ENCODE data around the gene LYZL4.

Gene LYZL4

DNA sequence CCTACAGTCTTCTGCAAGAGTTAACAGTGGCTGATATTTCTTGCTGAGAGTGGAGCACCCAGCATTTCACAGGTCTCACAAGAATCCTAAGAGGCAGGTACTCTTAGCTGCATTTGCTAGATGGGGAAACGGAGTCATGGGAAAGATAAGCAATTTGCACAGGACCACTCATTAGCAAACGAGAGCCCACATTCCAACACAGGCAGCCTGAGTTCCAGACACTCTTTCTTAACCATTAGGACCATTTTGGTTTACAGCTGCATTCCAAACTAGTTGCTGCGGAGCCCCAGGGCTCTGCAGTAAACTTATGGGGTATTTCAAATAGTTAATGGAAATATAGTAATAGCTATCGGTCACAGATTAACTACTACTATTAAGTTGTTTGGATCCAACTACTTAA, 42.5 kb downstream of the LYZL4 start:
- H3K4me3 ChIP-seq (replicated peaks in 1 of 2; ENCODE audit: low read depth in 2 of 2, low read length in 2 of 2), result no peak overlapping the region
- no peak for TF ChIP-seq CTCF (IDR thresholded peaks at IDR 0.05; ENCODE audit: low read depth, low read length)
- no peak for DNase-seq (ENCODE audit: low read depth in 2 of 2)

DNA sequence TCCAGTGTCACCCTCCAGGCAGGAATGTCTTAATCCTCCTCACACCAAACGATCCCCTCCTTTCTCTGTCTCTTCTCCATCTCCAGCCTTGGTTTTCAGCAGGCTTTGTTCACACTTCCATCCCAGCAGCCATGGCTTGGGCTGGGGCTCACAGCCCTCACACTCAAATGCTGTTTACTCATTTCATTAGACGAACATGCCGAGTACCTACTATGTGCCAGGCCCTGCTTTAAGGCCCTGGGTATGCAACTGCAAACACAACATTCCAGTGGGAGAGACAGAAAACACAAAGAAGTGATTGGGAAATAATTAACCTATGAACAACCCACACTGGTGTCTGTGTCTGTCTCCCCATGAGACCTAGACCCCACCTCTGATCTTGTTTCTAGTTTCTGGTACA, 43.9 kb downstream of the LYZL4 start:
- DNase-seq (ENCODE audit: low read depth in 2 of 2), result no peak
- TF ChIP-seq CTCF (IDR thresholded peaks at IDR 0.05; ENCODE audit: low read depth, low read length), result no peak
- no peak overlapping the region for H3K4me3 ChIP-seq (replicated peaks in 1 of 2; ENCODE audit: low read depth in 2 of 2, low read length in 2 of 2)

- no peak for DNase-seq (ENCODE audit: low read depth in 2 of 2)
- TF ChIP-seq CTCF (IDR thresholded peaks at IDR 0.05; ENCODE audit: low read depth, low read length), result no peak
- no peak overlapping the region for H3K4me3 ChIP-seq (replicated peaks in 1 of 2; ENCODE audit: low read depth in 2 of 2, low read length in 2 of 2)
Measured at GRCh38 chr3:42357335-42357734, 53.1 kb downstream of the LYZL4 start.

DNA sequence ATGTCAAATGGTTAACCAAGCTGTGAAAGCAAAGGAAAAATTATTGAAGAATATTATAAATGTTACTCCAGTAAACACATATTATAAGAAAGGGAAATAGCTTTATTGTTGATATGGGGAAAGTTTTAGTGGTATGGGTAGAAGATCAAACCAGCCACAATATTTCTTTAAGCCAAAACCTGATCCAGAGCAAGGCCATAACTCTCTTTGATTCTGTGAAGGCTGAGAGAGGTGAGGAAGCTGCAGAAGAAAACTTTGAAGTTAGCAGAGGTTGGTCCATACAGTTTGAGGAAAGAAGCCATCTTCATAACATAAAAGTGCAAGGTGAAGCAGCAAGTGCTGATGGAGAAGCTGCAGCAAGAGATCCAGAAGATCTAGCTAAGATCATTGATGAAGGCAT, 54.8 kb downstream of the LYZL4 start:
- no peak for DNase-seq (ENCODE audit: low read depth in 2 of 2)
- no peak for TF ChIP-seq CTCF (IDR thresholded peaks at IDR 0.05; ENCODE audit: low read depth, low read length)
- H3K4me3 ChIP-seq (replicated peaks in 1 of 2; ENCODE audit: low read depth in 2 of 2, low read length in 2 of 2), result no peak overlapping the region

DNA sequence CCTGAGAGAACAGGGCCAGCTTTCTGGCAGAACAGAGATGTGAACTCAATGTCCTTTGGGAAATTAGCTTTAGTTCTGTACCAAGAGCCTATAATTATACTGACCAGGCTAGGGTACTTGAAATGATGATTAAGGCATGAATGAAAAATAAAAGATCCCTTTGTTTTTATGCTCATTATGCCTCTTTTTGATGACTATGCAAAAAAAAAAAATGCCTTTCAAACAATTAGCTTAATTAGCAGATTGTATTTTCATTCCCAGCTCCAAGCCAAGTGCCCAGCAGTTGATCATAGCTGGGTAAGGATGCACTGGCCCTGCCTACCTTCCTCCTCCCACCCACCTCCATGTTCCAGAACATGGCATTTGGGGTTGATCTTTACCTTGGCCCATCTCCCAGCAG, 56.8 kb downstream of the LYZL4 start:
- no peak for TF ChIP-seq CTCF (IDR thresholded peaks at IDR 0.05; ENCODE audit: low read depth, low read length)
- DNase-seq (ENCODE audit: low read depth in 2 of 2), result no peak
- H3K4me3 ChIP-seq (replicated peaks in 1 of 2; ENCODE audit: low read depth in 2 of 2, low read length in 2 of 2), result no peak overlapping the region

DNA sequence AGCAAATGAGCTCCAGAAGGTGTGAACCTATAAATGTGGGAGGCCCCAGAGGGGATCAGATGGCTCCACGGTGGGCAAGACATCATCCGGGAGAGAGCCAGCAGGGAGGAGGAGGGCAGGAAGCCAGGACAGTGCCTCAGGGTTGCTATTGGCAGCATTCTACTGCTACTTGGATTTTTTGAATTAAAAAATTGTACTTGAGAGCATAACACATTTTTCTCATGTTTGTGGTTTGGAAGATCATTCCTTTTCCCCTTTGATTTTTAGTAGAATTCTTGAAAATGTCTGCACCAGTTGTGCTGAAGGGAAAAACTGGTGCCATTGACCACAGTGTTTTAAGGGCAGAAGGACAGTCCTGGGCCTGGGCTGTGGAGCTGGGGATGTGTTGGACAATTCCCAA, 59.2 kb downstream of the LYZL4 start:
- no peak for TF ChIP-seq CTCF (IDR thresholded peaks at IDR 0.05; ENCODE audit: low read depth, low read length)
- no peak overlapping the region for H3K4me3 ChIP-seq (replicated peaks in 1 of 2; ENCODE audit: low read depth in 2 of 2, low read length in 2 of 2)
- DNase-seq (ENCODE audit: low read depth in 2 of 2), result peak; percentile 10 to 18

DNA sequence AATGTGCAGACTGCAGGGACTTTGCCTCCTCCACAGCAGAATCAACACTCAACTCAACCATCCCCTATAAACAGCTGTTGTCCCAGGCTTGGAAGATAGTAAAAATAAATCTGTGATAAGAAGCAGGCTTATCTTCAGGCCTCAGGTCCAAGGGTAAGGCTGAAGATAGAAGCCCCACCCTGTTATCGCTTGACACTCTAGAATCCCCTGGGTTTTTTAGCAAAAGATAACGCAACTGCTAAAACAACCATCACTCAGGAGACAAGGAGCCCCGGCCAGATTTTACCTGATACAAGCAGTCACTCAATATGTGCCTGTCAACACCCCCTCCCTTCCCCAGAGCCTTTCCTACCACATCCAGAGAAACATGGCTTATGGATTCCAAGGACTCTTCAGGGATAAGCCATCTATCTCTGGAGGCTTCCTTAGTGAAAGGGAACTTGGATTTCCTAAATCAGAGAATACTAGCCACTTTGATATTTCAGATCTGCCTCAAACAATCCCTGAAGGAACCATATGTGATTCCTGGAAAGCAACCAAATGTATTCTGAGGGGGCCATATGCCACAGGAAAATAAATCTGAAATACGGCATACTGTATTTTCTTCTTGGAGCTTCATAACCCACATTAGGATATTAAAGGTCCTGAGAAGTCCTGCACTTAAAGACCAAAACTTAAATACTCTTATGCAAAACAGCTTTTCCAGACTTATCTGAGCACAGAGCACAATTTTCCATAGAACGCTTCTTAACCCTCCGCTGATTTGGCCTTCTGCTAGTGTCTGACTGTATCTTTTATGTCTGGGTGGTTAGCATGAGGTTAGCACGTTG, 60.4 kb downstream of the LYZL4 start:
- no peak for TF ChIP-seq CTCF (IDR thresholded peaks at IDR 0.05; ENCODE audit: low read depth, low read length)
- H3K4me3 ChIP-seq (replicated peaks in 1 of 2; ENCODE audit: low read depth in 2 of 2, low read length in 2 of 2), result no peak overlapping the region
- DNase-seq (ENCODE audit: low read depth in 2 of 2), result no peak

Data from cardiac fibroblast (primary cell).